H9 (cell line): ENCODE measurements around the gene FANCI. TPM values are rescaled to one million over a fixed set of nuclear protein-coding genes. Genes with fewer than 3 reads are reported as not detected.

ENCODE experiments used
- DNase-seq: peaks from one replicate; pipeline ENCODE4 v3.0.0-alpha.2; 2017
- H2AFZ ChIP-seq: one replicate; pipeline ENCODE4 v1.6.1; 2013; ENCODE audit warnings: mild to moderate bottlenecking, low read length, control low read depth, moderate library complexity
- H2AK5ac ChIP-seq: 2 replicates; pipeline ENCODE4 v1.6.1; 2013; ENCODE audit warnings: low read length, control low read depth, mixed read lengths; ENCODE audit not compliant: insufficient read length
- H2BK120ac ChIP-seq: one replicate; pipeline ENCODE4 v1.6.1; 2013; ENCODE audit warnings: low read depth, mild to moderate bottlenecking, low read length, control low read depth, inconsistent platforms; ENCODE audit not compliant: poor library complexity, severe bottlenecking
- H2BK12ac ChIP-seq: 2 replicates; pipeline ENCODE4 v1.6.1; 2013; ENCODE audit warnings: low read length, control low read depth, mixed read lengths, low read depth; ENCODE audit not compliant: insufficient read length
- H2BK15ac ChIP-seq: 2 replicates; pipeline ENCODE4 v1.6.1; 2013; ENCODE audit warnings: low read depth, low read length, control low read depth
- H2BK20ac ChIP-seq: one replicate; pipeline ENCODE4 v1.6.1; 2013; ENCODE audit warnings: low read depth, mild to moderate bottlenecking, low read length, control low read depth, inconsistent platforms; ENCODE audit not compliant: poor library complexity, severe bottlenecking
- H2BK5ac ChIP-seq: 2 replicates; pipeline ENCODE4 v1.6.1; 2013; ENCODE audit warnings: low read length, control low read depth, mixed read lengths; ENCODE audit not compliant: insufficient read length
- H3K14ac ChIP-seq: 2 replicates; pipeline ENCODE4 v1.6.1; 2013; ENCODE audit warnings: low read length, control low read depth; ENCODE audit not compliant: insufficient read depth
- H3K18ac ChIP-seq: 2 replicates; pipeline ENCODE4 v1.6.1; 2013; ENCODE audit warnings: low read depth, mild to moderate bottlenecking, mixed read lengths, low read length, control low read depth; ENCODE audit not compliant: insufficient read length
- H3K23ac ChIP-seq: 2 replicates; pipeline ENCODE4 v1.6.1; 2013; ENCODE audit warnings: low read length, control low read depth, mixed read lengths, low read depth; ENCODE audit not compliant: insufficient read length
- H3K23me2 ChIP-seq: 2 replicates; pipeline ENCODE4 v1.6.1; 2013; ENCODE audit warnings: low read depth, mild to moderate bottlenecking, mixed read lengths, low read length, control low read depth; ENCODE audit not compliant: insufficient read length, poor library complexity, severe bottlenecking
- H3K27ac ChIP-seq: 2 replicates; pipeline ENCODE4 v1.5.1; 2013; ENCODE audit warnings: low read length, control low read depth, mixed read lengths, low read depth; ENCODE audit not compliant: insufficient read length
- H3K27me3 ChIP-seq: 2 replicates; pipeline ENCODE4 v1.6.1; 2013; ENCODE audit warnings: low read length, control low read depth, inconsistent platforms; ENCODE audit not compliant: insufficient read depth
- H3K4ac ChIP-seq: 2 replicates; pipeline ENCODE4 v1.6.1; 2013; ENCODE audit warnings: low read depth, mild to moderate bottlenecking, control low read depth, inconsistent platforms, low read length, moderate library complexity
- H3K4me1 ChIP-seq: 2 replicates; pipeline ENCODE4 v1.6.1; 2013; ENCODE audit warnings: low read length, control low read depth, inconsistent platforms; ENCODE audit not compliant: insufficient read depth
- H3K4me2 ChIP-seq: 2 replicates; pipeline ENCODE4 v1.6.1; 2013; ENCODE audit warnings: low read length, control low read depth, mixed read lengths; ENCODE audit not compliant: insufficient read length, insufficient read depth
- H3K56ac ChIP-seq: 2 replicates; pipeline ENCODE4 v1.6.1; 2013; ENCODE audit warnings: low read depth, mild to moderate bottlenecking, mixed read lengths, low read length, control low read depth; ENCODE audit not compliant: insufficient read length
- H3K79me1 ChIP-seq: 2 replicates; pipeline ENCODE4 v1.6.1; 2013; ENCODE audit warnings: low read depth, mild to moderate bottlenecking, moderate library complexity, low read length, control low read depth, inconsistent platforms; ENCODE audit not compliant: insufficient read depth, poor library complexity, severe bottlenecking
- H3K79me2 ChIP-seq: 2 replicates; pipeline ENCODE4 v1.6.1; 2013; ENCODE audit warnings: low read length, control low read depth, inconsistent platforms; ENCODE audit not compliant: insufficient read depth
- H3K9ac ChIP-seq: 2 replicates; pipeline ENCODE4 v1.6.1; 2013; ENCODE audit warnings: low read length, control low read depth, mixed read lengths; ENCODE audit not compliant: insufficient read length; ENCODE audit errors: extremely low read depth
- H3K9me3 ChIP-seq: one replicate; pipeline ENCODE4 v1.6.1; 2013; ENCODE audit warnings: low read depth, low read length, inconsistent platforms; ENCODE audit not compliant: control insufficient read depth
- H3T11ph ChIP-seq: one replicate; pipeline ENCODE4 v1.6.1; 2013; ENCODE audit warnings: mild to moderate bottlenecking, low read length, control low read depth, inconsistent platforms
- H4K20me1 ChIP-seq: one replicate; pipeline ENCODE4 v1.6.1; 2013; ENCODE audit not compliant: control insufficient read depth, insufficient read length, insufficient read depth
- H4K5ac ChIP-seq: 2 replicates; pipeline ENCODE4 v1.6.1; 2013; ENCODE audit warnings: low read depth, mild to moderate bottlenecking, mixed read lengths, low read length, control low read depth; ENCODE audit not compliant: insufficient read length
- H4K8ac ChIP-seq: replicated peaks from 2 replicates; pipeline ENCODE4 v1.6.1; 2013; ENCODE audit warnings: low read length, control low read depth, mixed read lengths, low read depth; ENCODE audit not compliant: insufficient read length
- H4K91ac ChIP-seq: 2 replicates; pipeline ENCODE4 v1.6.1; 2013; ENCODE audit warnings: low read depth, mild to moderate bottlenecking, moderate library complexity, mixed read lengths, low read length, control low read depth; ENCODE audit not compliant: insufficient read length
- H3K27ac Mint-ChIP-seq, 3 experiments: 2 replicates in 2 of 3; 3 replicates in 1 of 3; pipeline ENCODE4 v1.8.0; 2020 to 2021; ENCODE audit warnings: mixed read lengths in 3 of 3, mild to moderate bottlenecking in 1 of 3, moderate library complexity in 1 of 3
- H3K27me3 Mint-ChIP-seq: 2 replicates; pipeline ENCODE4 v1.8.0; 2021; ENCODE audit warnings: low read depth, mild to moderate bottlenecking, moderate library complexity, mixed read lengths
- H3K36me3 Mint-ChIP-seq, 3 experiments: 2 replicates in 2 of 3; 3 replicates in 1 of 3; pipeline ENCODE4 v1.8.0; 2020 to 2021; ENCODE audit warnings: low read depth in 3 of 3, mixed read lengths in 3 of 3; ENCODE audit not compliant: insufficient read depth in 1 of 3
- H3K4me1 Mint-ChIP-seq, 2 experiments: 2 replicates each; pipeline ENCODE4 v1.8.0; 2020; ENCODE audit warnings: mixed read lengths in 2 of 2
- H3K4me3 Mint-ChIP-seq, 2 experiments: 2 replicates in 1 of 2; 3 replicates in 1 of 2; pipeline ENCODE4 v1.8.0; 2020 to 2021; ENCODE audit warnings: mild to moderate bottlenecking in 2 of 2, mixed read lengths in 2 of 2, moderate library complexity in 1 of 2
- H3K9me3 Mint-ChIP-seq, 2 experiments: 2 replicates in 1 of 2; 3 replicates in 1 of 2; pipeline ENCODE4 v1.8.0; 2020; ENCODE audit warnings: mild to moderate bottlenecking in 2 of 2, mixed read lengths in 2 of 2, moderate library complexity in 1 of 2
- WGBS: extraction: QIAGEN DNeasy Blood & Tissue Kit; methylation state at CpG from one replicate; pipeline ENCODE4 v1.1.7; 2013; ENCODE audit warnings: missing lambda C conversion rate, low lambda C conversion rate, mixed read lengths; ENCODE audit not compliant: insufficient read length; ENCODE audit errors: extremely low coverage; 5-methylcytosine and 5-hydroxymethylcytosine counted together
- total RNA-seq: library from RNA; stranded (reverse); gene quantifications from 2 replicates; pipeline ENCODE4 v1.2.1, GENCODE V29; 2021
- TF ChIP-seq, protein P1 (sequence below): fragments of 200-600 bp; sonication (generic); conservative IDR thresholded peaks from 3 replicates; pipeline ENCODE4 v1.8.0; 2021; ENCODE audit warnings: antibody characterized with exemption, mild to moderate bottlenecking

FANCI gene
- total RNA-seq, 1 experiment from 2014 or later = 106 TPM

DNA sequence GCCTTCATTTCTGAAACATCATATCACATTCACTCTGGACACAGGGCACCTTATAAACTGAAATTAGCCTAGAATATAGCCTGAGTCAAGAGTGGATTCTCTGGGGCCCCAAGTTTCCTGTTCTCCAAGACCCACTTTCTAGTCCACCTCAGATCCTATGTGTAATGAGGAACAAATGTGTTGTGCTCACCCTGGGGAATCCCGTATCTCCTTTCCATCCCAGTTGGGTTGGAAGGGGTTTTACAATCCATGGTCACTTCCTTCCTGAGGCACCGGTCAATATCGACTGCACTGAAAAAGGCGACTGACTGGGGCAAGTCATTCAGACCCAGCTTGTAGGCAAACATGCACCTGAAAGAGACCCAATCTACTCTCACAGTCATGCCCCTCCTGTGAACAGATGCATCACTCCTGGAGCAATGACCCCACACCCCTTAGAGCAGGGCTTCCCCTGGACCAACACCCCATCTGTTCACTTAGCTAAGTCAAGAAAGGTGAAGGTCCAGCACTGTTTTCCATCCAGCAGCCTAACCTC is 73.5 kb downstream of the FANCI start:
- Histone ChIP-seq H3K23me2 (no peaks in the 10 kb centered on the region), H2BK5ac (no peak overlapping the region), H3K9me3 (no peaks in the 10 kb centered on the region), H2AK5ac (no peak overlapping the region), H4K8ac (no peak overlapping the region), H2BK120ac (no peak overlapping the region), H3K27ac (no peak overlapping the region), H4K20me1 (no peaks in the 10 kb centered on the region), H3K56ac (no peak overlapping the region), H3K9ac (no peak overlapping the region), H3K4me1 (no peaks in the 10 kb centered on the region), H4K5ac (no peak overlapping the region), H2BK20ac (no peak overlapping the region), H2BK15ac (no peak overlapping the region), H3K4ac (no peak overlapping the region), H3K79me1 (no peaks in the 10 kb centered on the region), H3K27me3 (no peaks in the 10 kb centered on the region), H3K79me2 (no peaks in the 10 kb centered on the region), H2BK12ac (no peak overlapping the region), H2AFZ (no peak overlapping the region), H3T11ph (no peak overlapping the region), H3K18ac (no peak overlapping the region), H4K91ac (no peak overlapping the region), H3K14ac (no peak overlapping the region), H3K4me2 (no peak overlapping the region), H3K23ac (no peak overlapping the region)
- Mint-ChIP-seq H3K36me3 (peaks cover 47 to 89% (median 81%) of the 10 kb centered on the region in 3 experiments), H3K9me3 (no peaks in the 10 kb centered on the region), H3K4me1 (no peaks in the 10 kb centered on the region), H3K27me3 (no peaks in the 10 kb centered on the region), H3K4me3 (no peak overlapping the region), H3K27ac (no peak overlapping the region)
- DNase-seq = no peak
- no CpG with 5 or more reads among the region's 4 CpGs for WGBS
- TF ChIP-seq, protein P1, sequence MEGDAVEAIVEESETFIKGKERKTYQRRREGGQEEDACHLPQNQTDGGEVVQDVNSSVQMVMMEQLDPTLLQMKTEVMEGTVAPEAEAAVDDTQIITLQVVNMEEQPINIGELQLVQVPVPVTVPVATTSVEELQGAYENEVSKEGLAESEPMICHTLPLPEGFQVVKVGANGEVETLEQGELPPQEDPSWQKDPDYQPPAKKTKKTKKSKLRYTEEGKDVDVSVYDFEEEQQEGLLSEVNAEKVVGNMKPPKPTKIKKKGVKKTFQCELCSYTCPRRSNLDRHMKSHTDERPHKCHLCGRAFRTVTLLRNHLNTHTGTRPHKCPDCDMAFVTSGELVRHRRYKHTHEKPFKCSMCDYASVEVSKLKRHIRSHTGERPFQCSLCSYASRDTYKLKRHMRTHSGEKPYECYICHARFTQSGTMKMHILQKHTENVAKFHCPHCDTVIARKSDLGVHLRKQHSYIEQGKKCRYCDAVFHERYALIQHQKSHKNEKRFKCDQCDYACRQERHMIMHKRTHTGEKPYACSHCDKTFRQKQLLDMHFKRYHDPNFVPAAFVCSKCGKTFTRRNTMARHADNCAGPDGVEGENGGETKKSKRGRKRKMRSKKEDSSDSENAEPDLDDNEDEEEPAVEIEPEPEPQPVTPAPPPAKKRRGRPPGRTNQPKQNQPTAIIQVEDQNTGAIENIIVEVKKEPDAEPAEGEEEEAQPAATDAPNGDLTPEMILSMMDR = no peak
